ENCODE data around the gene FUCA1. TPM values are rescaled to one million over a fixed set of nuclear protein-coding genes. Genes with fewer than 3 reads are reported as not detected.

Gene FUCA1
- total RNA-seq, 2 donors from 2014 or later = 9.7 to 14.0 TPM

DNA sequence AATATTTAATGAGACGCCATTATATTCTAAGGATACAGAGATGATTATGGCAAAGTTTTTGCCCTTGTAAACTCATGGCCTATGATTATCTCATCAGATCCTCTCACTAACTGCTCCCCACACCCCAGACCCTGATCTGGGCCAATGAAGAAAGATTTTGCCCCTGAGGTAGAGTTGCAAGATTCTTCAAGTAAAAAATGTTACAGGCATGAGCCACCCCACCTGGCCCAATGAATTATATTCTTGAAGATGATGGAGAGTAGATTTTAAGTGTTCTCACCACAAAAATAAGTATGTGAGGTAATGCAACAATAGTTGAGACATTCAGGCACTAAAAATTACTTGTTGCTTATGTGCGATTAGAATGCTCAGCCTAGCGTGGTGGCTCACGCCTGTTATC, 46.8 kb upstream of the FUCA1 start:
- Mint-ChIP-seq H3K9me3 (no peaks in the 10 kb centered on the region), H3K36me3 (ENCODE audit: low read depth) (no peaks in the 10 kb centered on the region), H3K4me3 (no peak overlapping the region), H3K27ac (no peak overlapping the region), H3K4me1 (peaks cover 5% of the 10 kb centered on the region), H3K27me3 (ENCODE audit: insufficient read depth) (peaks cover 2% of the 10 kb centered on the region)
- Histone ChIP-seq H3K9ac (ENCODE audit: extremely low read depth, low read length, poor library complexity, severe bottlenecking) (no peak overlapping the region), H3K36me3 (ENCODE audit: control insufficient read depth, insufficient read depth, low read length) (no peaks in the 10 kb centered on the region), H3K27ac (ENCODE audit: low read depth, low read length) (no peak overlapping the region), H3K27me3 (ENCODE audit: control insufficient read depth, insufficient read depth, low read length, poor library complexity, severe bottlenecking) (no peaks in the 10 kb centered on the region), H3K4me1 (ENCODE audit: control insufficient read depth, insufficient read depth, low read length) (peaks cover 2% of the 10 kb centered on the region), H3K4me3 (ENCODE audit: low read length) (no peak overlapping the region), H3K9me3 (ENCODE audit: control insufficient read depth, low read length) (no peaks in the 10 kb centered on the region)
- 89 to 97% methylated on average over 4 of the region's 4 CpGs for WGBS, 2 experiments (ENCODE audit: insufficient coverage in 1 of 2, insufficient read length in 1 of 2)
- TF ChIP-seq CTCF (conservative IDR thresholded peaks at IDR 0.05) = no peak
- no peak for DNase-seq

GRCh38 chr1:23913212-23913880, 45.3 kb upstream of the FUCA1 start, which contains the start of gene CNR2:
TSS of gene CNR2 (minus strand) at chr1:23913362. CDS start at chr1:23875617, 37,745 bp downstream.
- H3K27me3 Mint-ChIP-seq (ENCODE audit: insufficient read depth) = peaks cover 12% of the 10 kb centered on the region
- DNase-seq = no peak
- H3K9me3 Mint-ChIP-seq = peaks cover 3% of the 10 kb centered on the region
- H3K27me3 ChIP-seq (ENCODE audit: control insufficient read depth, insufficient read depth, low read length, poor library complexity, severe bottlenecking) = no peaks in the 10 kb centered on the region
- H3K36me3 ChIP-seq (ENCODE audit: control insufficient read depth, insufficient read depth, low read length) = no peaks in the 10 kb centered on the region
- H3K4me3 ChIP-seq (ENCODE audit: low read length) = no peak within 1 kb of the TSS
- H3K27ac Mint-ChIP-seq = no peak within 1 kb of the TSS
- H3K4me1 Mint-ChIP-seq = peaks cover 2% of the 10 kb centered on the region
- H3K4me1 ChIP-seq (ENCODE audit: control insufficient read depth, insufficient read depth, low read length) = no peaks in the 10 kb centered on the region
- no peak for TF ChIP-seq CTCF (conservative IDR thresholded peaks at IDR 0.05)
- no peak within 1 kb of the TSS for H3K4me3 Mint-ChIP-seq
- no peak within 1 kb of the TSS for H3K9ac ChIP-seq (ENCODE audit: extremely low read depth, low read length, poor library complexity, severe bottlenecking)
- H3K27ac ChIP-seq (ENCODE audit: low read depth, low read length) = no peak within 1 kb of the TSS
- 70 to 84% methylated on average over 4 to 7 of the region's 7 CpGs for WGBS, 2 experiments (ENCODE audit: insufficient coverage in 1 of 2, insufficient read length in 1 of 2)
- H3K9me3 ChIP-seq (ENCODE audit: control insufficient read depth, low read length) = no peaks in the 10 kb centered on the region
- H3K36me3 Mint-ChIP-seq (ENCODE audit: low read depth) = no peaks in the 10 kb centered on the region

DNA sequence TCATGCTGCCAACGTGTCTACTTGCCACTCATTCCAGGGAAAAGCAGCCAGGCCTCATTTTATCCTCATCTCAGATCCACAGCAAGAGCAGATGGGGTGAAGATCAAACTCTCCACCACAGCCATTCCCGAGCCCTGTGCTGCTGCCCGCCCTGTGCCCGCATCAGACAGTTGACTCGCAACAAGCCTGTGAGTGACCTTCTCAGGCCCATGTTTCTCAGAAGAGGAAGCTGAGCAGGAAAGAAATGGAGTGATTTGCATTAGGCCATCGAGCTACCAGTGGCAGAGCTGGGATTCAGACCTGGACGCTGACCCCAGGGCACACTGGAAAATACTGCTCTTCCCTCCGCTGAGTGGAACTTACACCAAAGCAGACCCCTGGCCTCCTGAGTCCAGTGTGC, 43.8 kb upstream of the FUCA1 start:
- H3K4me3 ChIP-seq (ENCODE audit: low read length) = no peak overlapping the region
- WGBS, 2 experiments (ENCODE audit: insufficient coverage in 1 of 2, insufficient read length in 1 of 2) = 94 to 96% methylated on average over 4 to 8 of the region's 8 CpGs
- no peaks in the 10 kb centered on the region for H3K4me1 ChIP-seq (ENCODE audit: control insufficient read depth, insufficient read depth, low read length)
- peaks cover 12% of the 10 kb centered on the region for H3K27me3 Mint-ChIP-seq (ENCODE audit: insufficient read depth)
- H3K4me3 Mint-ChIP-seq = no peak overlapping the region
- no peak for TF ChIP-seq CTCF (conservative IDR thresholded peaks at IDR 0.05)
- H3K27me3 ChIP-seq (ENCODE audit: control insufficient read depth, insufficient read depth, low read length, poor library complexity, severe bottlenecking) = no peaks in the 10 kb centered on the region
- H3K36me3 Mint-ChIP-seq (ENCODE audit: low read depth) = no peaks in the 10 kb centered on the region
- H3K36me3 ChIP-seq (ENCODE audit: control insufficient read depth, insufficient read depth, low read length) = no peaks in the 10 kb centered on the region
- peaks cover under 1% of the 10 kb centered on the region for H3K4me1 Mint-ChIP-seq
- DNase-seq = no peak
- no peak overlapping the region for H3K27ac Mint-ChIP-seq
- no peaks in the 10 kb centered on the region for H3K9me3 ChIP-seq (ENCODE audit: control insufficient read depth, low read length)
- H3K9ac ChIP-seq (ENCODE audit: extremely low read depth, low read length, poor library complexity, severe bottlenecking) = no peak overlapping the region
- no peak overlapping the region for H3K27ac ChIP-seq (ENCODE audit: low read depth, low read length)
- peaks cover 3% of the 10 kb centered on the region for H3K9me3 Mint-ChIP-seq

Data from endodermal cell (in vitro differentiated cells).